SK-N-MC (cell line): ENCODE results near the gene LENEP.
A peak's percentile ranks its signal among the peaks of the same experiment; 100 is the strongest.

ENCODE experiments used
- DNase-seq: peaks from one replicate; pipeline ENCODE4 v3.0.0-alpha.2; 2011; ENCODE audit warnings: low read depth, low spot score
- H3K27ac ChIP-seq: fragments of 200-600 bp; sonication (generic); 2 replicates; pipeline ENCODE4 v1.5.1; 2016; ENCODE audit warnings: mixed run types
- H3K36me3 ChIP-seq: fragments of 200-600 bp; sonication (generic); 2 replicates; pipeline ENCODE4 v1.6.1; 2017; ENCODE audit warnings: antibody characterized with exemption, low read length, mixed read lengths; ENCODE audit not compliant: insufficient read depth
- H3K4me3 ChIP-seq: fragments of 200-600 bp; sonication (generic); 2 replicates; pipeline ENCODE4 v1.5.1; 2016
- H3K9ac ChIP-seq: fragments of 200-600 bp; sonication (generic); 2 replicates; pipeline ENCODE4 v1.8.0; 2017; ENCODE audit warnings: mixed run types, mixed read lengths; ENCODE audit not compliant: insufficient read length
- H3K9me3 ChIP-seq: fragments of 200-600 bp; sonication (generic); 2 replicates; pipeline ENCODE4 v1.6.1; 2017; ENCODE audit warnings: low read depth, mild to moderate bottlenecking, antibody characterized with exemption, low read length, moderate library complexity, mixed read lengths
- EZH2 ChIP-seq: fragments of 200-600 bp; sonication (generic); IDR thresholded peaks from one replicate; pipeline ENCODE4 v1.6.1; 2017; ENCODE audit warnings: antibody characterized with exemption
- FOXP2 ChIP-seq: optimal IDR thresholded peaks from 2 replicates; pipeline ENCODE3; 2011; ENCODE audit warnings: mild to moderate bottlenecking, moderate library complexity; ENCODE audit not compliant: insufficient read depth; ENCODE audit errors: extremely low read length, control extremely low read depth
- POLR2AphosphoS5 ChIP-seq: IDR thresholded peaks from 2 replicates; pipeline ENCODE4 v1.6.1; 2012; ENCODE audit warnings: mild to moderate bottlenecking, low read depth, low read length, borderline replicate concordance

LENEP gene

GRCh38 chr1:155003227-155003765, 9.9 kb downstream of the LENEP start:
- TF ChIP-seq EZH2, result no peak
- TF ChIP-seq POLR2AphosphoS5, result peak; percentile 46
- TF ChIP-seq FOXP2, result no peak
- no peak for DNase-seq
- Histone ChIP-seq H3K27ac (peak overlapping the region; percentile 96), H3K36me3 (no peaks in the 10 kb centered on the region), H3K4me3 (peak overlapping the region; percentile 96), H3K9me3 (no peaks in the 10 kb centered on the region), H3K9ac (peak overlapping the region; percentile 87)

- no peak for DNase-seq
These were observed 10.5 kb downstream of the LENEP start for GRCh38 chr1:155003766-155004351.

GRCh38 chr1:155004352-155005075, 11.1 kb downstream of the LENEP start:
- Histone ChIP-seq H3K27ac (peak overlapping the region; percentile 96), H3K9me3 (no peaks in the 10 kb centered on the region), H3K9ac (peak overlapping the region; percentile 87), H3K36me3 (no peaks in the 10 kb centered on the region), H3K4me3 (peak overlapping the region; percentile 96)
- DNase-seq, result no peak
- TF ChIP-seq EZH2 (no peak), FOXP2 (no peak), POLR2AphosphoS5 (no peak)

More at GRCh38 chr1:155003766-155004351, 10.5 kb downstream of the LENEP start:
- peak overlapping the region; percentile 96 for H3K4me3 ChIP-seq
- peak overlapping the region; percentile 87 for H3K9ac ChIP-seq
- H3K27ac ChIP-seq, result peak overlapping the region; percentile 96
- no peaks in the 10 kb centered on the region for H3K36me3 ChIP-seq
- TF ChIP-seq FOXP2 (no peak), EZH2 (no peak), POLR2AphosphoS5 (no peak)
- H3K9me3 ChIP-seq, result no peaks in the 10 kb centered on the region

GRCh38 chr1:155005076-155006011, 12.0 kb downstream of the LENEP start:
- Histone ChIP-seq H3K27ac (peak overlapping the region; percentile 96), H3K4me3 (peak overlapping the region; percentile 96), H3K9ac (peak overlapping the region; percentile 87), H3K36me3 (no peaks in the 10 kb centered on the region), H3K9me3 (no peaks in the 10 kb centered on the region)
- TF ChIP-seq FOXP2, result no peak
- DNase-seq, result no peak

- no peak for DNase-seq
- TF ChIP-seq EZH2, result no peak
- no peak for TF ChIP-seq FOXP2
- no peak for TF ChIP-seq POLR2AphosphoS5
- Histone ChIP-seq H3K4me3 (no peak overlapping the region), H3K36me3 (no peaks in the 10 kb centered on the region), H3K9me3 (no peaks in the 10 kb centered on the region), H3K27ac (peak overlapping the region; percentile 96; the same call in 1 of the 2 replicates), H3K9ac (no peak overlapping the region)
These were observed 13.3 kb downstream of the LENEP start for GRCh38 chr1:155006601-155007101.

GRCh38 chr1:155007251-155007828, 14.0 kb downstream of the LENEP start:
- TF ChIP-seq POLR2AphosphoS5 (no peak), FOXP2 (no peak), EZH2 (no peak)
- Histone ChIP-seq H3K27ac (no peak overlapping the region), H3K36me3 (no peaks in the 10 kb centered on the region), H3K4me3 (no peak overlapping the region), H3K9ac (no peak overlapping the region), H3K9me3 (no peaks in the 10 kb centered on the region)
- DNase-seq, result no peak

- no peak for DNase-seq
- Histone ChIP-seq H3K9me3 (no peaks in the 10 kb centered on the region), H3K27ac (no peak overlapping the region), H3K9ac (no peak overlapping the region), H3K4me3 (no peak overlapping the region), H3K36me3 (no peaks in the 10 kb centered on the region)
- no peak for TF ChIP-seq EZH2
- no peak for TF ChIP-seq FOXP2
- no peak for TF ChIP-seq POLR2AphosphoS5
These were observed 14.9 kb downstream of the LENEP start for GRCh38 chr1:155008015-155008941.
